NB4 (cell line): ENCODE results near the gene SLC41A3.

Experiments
- CTCF ChIP-seq: IDR thresholded peaks from one replicate; pipeline ENCODE4 v1.5.1; 2012; ENCODE audit warnings: low read depth, low read length
- MAX ChIP-seq: IDR thresholded peaks from 2 replicates; pipeline ENCODE4 v1.6.1; 2011; ENCODE audit warnings: low read depth, low read length
- MYC ChIP-seq: IDR thresholded peaks from 2 replicates; pipeline ENCODE4 v1.6.1; 2011; ENCODE audit warnings: low read depth, low read length
- POLR2A ChIP-seq: IDR thresholded peaks from 2 replicates; pipeline ENCODE4 v1.6.1; 2011; ENCODE audit warnings: mild to moderate bottlenecking; ENCODE audit not compliant: insufficient read length; ENCODE audit errors: extremely low read depth

GRCh38 chr3:126049289-126050049 is 34.5 kb downstream of the SLC41A3 start:
- no peak for TF ChIP-seq CTCF
- TF ChIP-seq MAX = no peak
- no peak for TF ChIP-seq POLR2A
- no peak for TF ChIP-seq MYC
